Cardiac fibroblast (primary cell): Measurements from ENCODE around the gene TAF1C.

Experiments used
- DNase-seq, 2 donors: peaks; one replicate each; pipeline versions ENCODE4 v3.0.0 to v3.0.0-alpha.2; 2010; ENCODE audit warnings: low read depth in 2 of 2
- H3K4me3 ChIP-seq, 2 donors: replicated peaks in 1 of 2; 1 replicate in 1 of 2; 2 replicates in 1 of 2; pipeline ENCODE4 v1.5.1; 2011; ENCODE audit warnings: low read depth in 2 of 2, low read length in 2 of 2, mild to moderate bottlenecking in 2 of 2, moderate library complexity in 1 of 2
- TF ChIP-seq, protein P1 (sequence below): IDR thresholded peaks from one replicate; pipeline ENCODE4 v1.5.1; 2011; ENCODE audit warnings: low read depth, mild to moderate bottlenecking, low read length, inconsistent platforms

Gene TAF1C

DNA sequence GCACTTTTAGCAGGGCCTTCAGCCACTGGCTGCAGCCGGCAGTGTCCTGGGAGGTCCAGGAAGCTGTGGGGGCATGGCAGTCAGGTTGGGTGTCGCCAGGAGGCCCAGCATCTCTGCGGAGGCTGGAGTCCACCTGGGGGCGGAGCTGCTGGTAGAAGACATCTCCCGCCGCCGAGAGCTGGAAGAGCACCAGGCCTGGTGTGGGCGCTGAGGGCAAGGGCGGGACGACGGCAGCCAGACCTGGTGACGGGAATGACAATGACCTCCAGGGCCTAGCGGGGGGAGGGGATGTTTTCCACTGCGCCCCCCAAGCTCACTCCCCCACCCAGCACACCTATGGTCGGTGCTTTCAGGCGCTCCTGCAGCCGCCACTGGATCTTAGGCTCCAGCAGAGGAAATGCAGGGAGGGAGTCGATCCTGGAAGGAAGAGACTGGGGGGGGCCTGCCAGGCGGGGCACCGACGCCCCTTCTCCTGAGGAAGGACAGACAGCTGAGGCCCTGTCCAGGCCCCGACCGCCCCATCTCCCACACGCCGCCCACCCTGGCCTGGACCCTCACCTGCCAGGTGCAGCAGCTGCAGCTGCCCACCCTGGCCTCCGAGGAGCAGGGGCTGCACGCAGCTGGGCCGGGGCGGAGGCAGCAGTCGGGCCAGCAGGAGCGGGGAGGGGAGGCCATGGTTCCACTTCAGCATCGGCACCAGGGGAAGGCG, 7.1 kb downstream of the TAF1C start:
- TF ChIP-seq, protein P1, sequence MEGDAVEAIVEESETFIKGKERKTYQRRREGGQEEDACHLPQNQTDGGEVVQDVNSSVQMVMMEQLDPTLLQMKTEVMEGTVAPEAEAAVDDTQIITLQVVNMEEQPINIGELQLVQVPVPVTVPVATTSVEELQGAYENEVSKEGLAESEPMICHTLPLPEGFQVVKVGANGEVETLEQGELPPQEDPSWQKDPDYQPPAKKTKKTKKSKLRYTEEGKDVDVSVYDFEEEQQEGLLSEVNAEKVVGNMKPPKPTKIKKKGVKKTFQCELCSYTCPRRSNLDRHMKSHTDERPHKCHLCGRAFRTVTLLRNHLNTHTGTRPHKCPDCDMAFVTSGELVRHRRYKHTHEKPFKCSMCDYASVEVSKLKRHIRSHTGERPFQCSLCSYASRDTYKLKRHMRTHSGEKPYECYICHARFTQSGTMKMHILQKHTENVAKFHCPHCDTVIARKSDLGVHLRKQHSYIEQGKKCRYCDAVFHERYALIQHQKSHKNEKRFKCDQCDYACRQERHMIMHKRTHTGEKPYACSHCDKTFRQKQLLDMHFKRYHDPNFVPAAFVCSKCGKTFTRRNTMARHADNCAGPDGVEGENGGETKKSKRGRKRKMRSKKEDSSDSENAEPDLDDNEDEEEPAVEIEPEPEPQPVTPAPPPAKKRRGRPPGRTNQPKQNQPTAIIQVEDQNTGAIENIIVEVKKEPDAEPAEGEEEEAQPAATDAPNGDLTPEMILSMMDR: no peak
- H3K4me3 ChIP-seq: no peak overlapping the region
- DNase-seq: no peak

- H3K4me3 ChIP-seq: no peak overlapping the region
- DNase-seq: no peak
- TF ChIP-seq, protein P1: no peak
Measured at GRCh38 chr16:84178892-84179611, 7.8 kb downstream of the TAF1C start.

GRCh38 chr16:84178146-84178765, 8.6 kb downstream of the TAF1C start:
- DNase-seq: no peak
- TF ChIP-seq, protein P1: no peak
- no peak overlapping the region for H3K4me3 ChIP-seq

DNA sequence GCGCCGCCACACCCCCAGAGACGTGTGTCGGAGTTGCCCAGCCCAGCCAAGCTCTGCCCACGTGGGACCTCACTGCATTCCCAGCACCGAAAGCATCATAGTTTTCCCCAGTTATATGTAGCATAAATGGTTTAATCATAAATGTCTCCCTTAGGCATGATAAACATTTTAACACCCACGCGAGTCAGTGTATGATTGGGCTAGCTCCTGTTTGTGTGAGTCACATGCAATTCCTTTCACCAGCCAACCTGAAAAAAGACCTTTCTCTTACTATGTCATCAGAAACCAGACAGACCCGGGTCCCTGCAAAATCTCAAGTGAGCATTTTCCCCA, 9.2 kb downstream of the TAF1C start:
- peak; percentile 39 to 44 for DNase-seq
- TF ChIP-seq, protein P1: no peak
- H3K4me3 ChIP-seq: no peak overlapping the region

DNA sequence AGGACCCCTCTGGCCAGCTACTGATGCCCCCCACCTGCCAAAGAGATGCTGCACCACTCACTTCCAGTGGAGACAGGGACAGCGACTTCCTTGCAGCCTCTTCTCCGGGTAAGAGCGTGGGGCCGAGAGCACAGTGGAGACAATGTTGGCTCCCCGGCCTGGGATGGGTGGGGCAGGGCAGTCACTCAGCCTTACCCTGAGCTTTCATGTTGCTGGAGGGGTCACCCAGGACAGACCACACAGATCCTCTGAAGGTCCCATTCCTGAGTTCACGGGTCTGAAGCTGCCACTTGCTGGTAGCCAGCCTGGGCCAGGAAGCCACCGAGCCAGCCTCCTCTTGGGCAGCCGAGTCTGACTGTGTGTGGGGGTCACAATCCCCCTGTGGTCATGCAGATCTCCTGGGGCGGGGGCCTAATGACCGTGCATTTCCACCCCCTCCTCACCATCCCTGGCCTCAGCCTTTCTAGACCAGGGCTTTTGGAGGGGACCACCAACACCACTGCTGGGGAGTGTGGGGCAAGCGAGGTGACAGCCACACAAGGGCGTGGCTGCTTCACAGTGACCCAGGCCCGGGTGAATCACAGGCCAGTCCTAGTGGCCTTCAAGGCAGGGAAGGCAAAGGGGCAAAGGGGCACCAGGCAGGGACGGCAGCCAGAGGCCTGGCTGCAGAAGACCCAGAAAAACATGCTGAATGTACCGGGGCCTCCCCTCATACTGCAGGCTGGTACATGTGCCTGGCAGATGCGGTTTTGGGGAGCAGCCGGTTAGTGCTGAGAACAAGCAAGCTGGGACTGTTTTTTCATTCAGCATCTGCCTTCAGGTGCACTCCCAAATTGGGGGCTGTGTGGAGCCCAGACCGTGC, 10.4 kb downstream of the TAF1C start:
- no peak overlapping the region for H3K4me3 ChIP-seq
- DNase-seq: no peak
- TF ChIP-seq, protein P1: no peak

GRCh38 chr16:84175350-84176081, 11.3 kb downstream of the TAF1C start:
- no peak overlapping the region for H3K4me3 ChIP-seq
- TF ChIP-seq, protein P1: peak; percentile 69
- DNase-seq: peak in 1 of 2 donors; percentile 45
